HepG2 (cell line): ENCODE data around the gene TAF12. TPM values are rescaled to one million over a fixed set of nuclear protein-coding genes. Genes with fewer than 3 reads are reported as not detected.

ENCODE experiments used
- SP4 ChIP-seq: sonication (generic); formaldehyde crosslinking; IDR thresholded peaks from 2 replicates; pipeline ENCODE4 v1.8.1; 2023; ENCODE audit warnings: mild to moderate bottlenecking, missing genetic modification reagents
- TBX3 ChIP-seq: fragments of 450-650 bp; IDR thresholded peaks from 2 replicates; pipeline ENCODE4 v1.6.1; 2017; ENCODE audit warnings: antibody characterized with exemption, mild to moderate bottlenecking, inconsistent platforms, borderline replicate concordance
- ZNF367 ChIP-seq: sonication (generic); formaldehyde crosslinking; IDR thresholded peaks from 2 replicates; pipeline ENCODE4 v1.4.0; 2020; ENCODE audit warnings: missing genetic modification reagents, borderline replicate concordance
- ZNF589 ChIP-seq: sonication (generic); formaldehyde crosslinking; conservative IDR thresholded peaks from 2 replicates; pipeline ENCODE4 v1.8.0; 2022; ENCODE audit warnings: mild to moderate bottlenecking, moderate library complexity, missing genetic modification reagents
- ZNF790 ChIP-seq: sonication (generic); formaldehyde crosslinking; IDR thresholded peaks from 2 replicates; pipeline ENCODE4 v1.8.0; 2022; ENCODE audit warnings: missing genetic modification reagents, mild to moderate bottlenecking, borderline replicate concordance
- polyA plus RNA-seq, 8 experiments: library from polyadenylated mRNA; depleted of rRNA in 3 of 8; stranded (reverse) in 7 of 8; unstranded in 1 of 8; fragments of >200 nt; fragmentation: Illumina TruSeq in 4 of 8; extraction: Trizol in 4 of 8; gene quantifications; 2 replicates each; pipeline versions ENCODE4 v1.2.1 to v1.2.3, GENCODE V29; 2011 to 2016; ENCODE audit warnings: low read depth in 4 of 8, missing spikeins in 1 of 8, mixed read lengths in 1 of 8; ENCODE audit not compliant: insufficient read depth in 1 of 8
- total RNA-seq, 5 experiments: library from RNA; depleted of rRNA; stranded (reverse); fragments of >200 nt; fragmentation: Illumina TruSeq; extraction: Trizol; gene quantifications; 2 replicates each; pipeline ENCODE4 v1.2.3, GENCODE V29; 2016; ENCODE audit warnings: low read depth in 1 of 5
- TF ChIP-seq, protein P1 (sequence below), 2 experiments: sonication (generic) in 1 of 2; formaldehyde crosslinking in 1 of 2; IDR thresholded peaks; 2 replicates each; pipeline versions ENCODE4 v1.6.1 to v1.9.0; 2014 to 2022; ENCODE audit warnings: antibody characterized with exemption in 1 of 2, borderline replicate concordance in 1 of 2, inconsistent platforms in 1 of 2, low read depth in 1 of 2, missing genetic modification reagents in 1 of 2
- TF ChIP-seq, protein P2 (sequence below): IDR thresholded peaks from 2 replicates; pipeline ENCODE4 v1.6.1; 2016
- TF ChIP-seq, protein P3 (sequence below): sonication (generic); formaldehyde crosslinking; IDR thresholded peaks from 2 replicates; pipeline ENCODE4 v1.5.1; 2020; ENCODE audit warnings: mild to moderate bottlenecking, missing genetic modification reagents, moderate library complexity
- TF ChIP-seq, protein P4 (sequence below): sonication (generic); formaldehyde crosslinking; conservative IDR thresholded peaks from 2 replicates; pipeline ENCODE4 v1.4.0; 2020; ENCODE audit warnings: missing genetic modification reagents
- TF ChIP-seq, protein P5 (sequence below): sonication (generic); formaldehyde crosslinking; IDR thresholded peaks from 2 replicates; pipeline ENCODE4 v1.5.1; 2020; ENCODE audit warnings: missing genetic modification reagents, mild to moderate bottlenecking, borderline replicate concordance

TAF12 gene
- total and polyA plus RNA-seq, 2 of the 13 experiments (the other 11 are each of a cell fraction or from before 2014, with no cell fraction given): 16.3 to 17.1 TPM

DNA sequence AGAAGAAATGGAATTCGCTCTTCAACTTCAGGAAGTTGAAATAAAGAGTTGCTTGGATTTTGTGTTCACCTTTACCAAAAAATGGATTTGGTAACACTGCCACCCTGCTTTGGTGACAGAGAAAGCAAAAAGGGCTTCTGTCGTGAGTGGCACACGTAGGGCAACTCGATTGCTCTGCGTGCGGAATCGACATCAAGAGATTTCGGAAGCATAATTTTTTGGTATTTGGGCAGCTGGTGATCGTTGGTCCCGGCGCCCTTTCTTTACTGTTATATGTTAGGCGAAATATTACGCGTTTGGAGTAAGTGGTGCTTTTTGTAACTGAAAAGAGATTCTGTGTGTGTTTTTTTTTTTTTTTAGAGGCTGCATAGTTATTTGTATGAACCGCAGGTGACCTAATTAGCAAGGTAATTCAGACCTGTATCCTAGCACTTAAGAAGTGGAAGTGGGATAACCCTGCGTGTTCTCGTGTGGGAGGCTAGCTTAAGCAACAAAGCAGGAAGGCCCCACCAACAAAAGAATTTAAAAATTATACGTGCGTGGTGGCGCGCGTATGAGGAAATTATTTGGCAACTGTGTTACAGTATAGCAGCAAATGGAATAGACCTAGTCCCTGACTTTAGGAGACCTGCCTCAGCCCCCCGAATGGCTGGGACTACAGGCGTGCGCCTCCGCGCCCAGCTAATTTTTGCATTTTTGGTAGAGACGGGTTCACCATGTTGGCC is 5.8 kb upstream of the TAF12 start, which contains the start of gene RNU11 (continued):
- TF ChIP-seq, protein P1, sequence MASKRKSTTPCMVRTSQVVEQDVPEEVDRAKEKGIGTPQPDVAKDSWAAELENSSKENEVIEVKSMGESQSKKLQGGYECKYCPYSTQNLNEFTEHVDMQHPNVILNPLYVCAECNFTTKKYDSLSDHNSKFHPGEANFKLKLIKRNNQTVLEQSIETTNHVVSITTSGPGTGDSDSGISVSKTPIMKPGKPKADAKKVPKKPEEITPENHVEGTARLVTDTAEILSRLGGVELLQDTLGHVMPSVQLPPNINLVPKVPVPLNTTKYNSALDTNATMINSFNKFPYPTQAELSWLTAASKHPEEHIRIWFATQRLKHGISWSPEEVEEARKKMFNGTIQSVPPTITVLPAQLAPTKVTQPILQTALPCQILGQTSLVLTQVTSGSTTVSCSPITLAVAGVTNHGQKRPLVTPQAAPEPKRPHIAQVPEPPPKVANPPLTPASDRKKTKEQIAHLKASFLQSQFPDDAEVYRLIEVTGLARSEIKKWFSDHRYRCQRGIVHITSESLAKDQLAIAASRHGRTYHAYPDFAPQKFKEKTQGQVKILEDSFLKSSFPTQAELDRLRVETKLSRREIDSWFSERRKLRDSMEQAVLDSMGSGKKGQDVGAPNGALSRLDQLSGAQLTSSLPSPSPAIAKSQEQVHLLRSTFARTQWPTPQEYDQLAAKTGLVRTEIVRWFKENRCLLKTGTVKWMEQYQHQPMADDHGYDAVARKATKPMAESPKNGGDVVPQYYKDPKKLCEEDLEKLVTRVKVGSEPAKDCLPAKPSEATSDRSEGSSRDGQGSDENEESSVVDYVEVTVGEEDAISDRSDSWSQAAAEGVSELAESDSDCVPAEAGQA (IDR thresholded peaks at IDR 0.05; ENCODE audit: low read depth): peak; percentile 62; the same call in 1 of the 2 replicates
- TF ChIP-seq, protein P1 (CRISPR knock-in tag; IDR thresholded peaks at IDR 0.05; ENCODE audit: borderline replicate concordance): peak; percentile 92
- TF ChIP-seq, protein P2, sequence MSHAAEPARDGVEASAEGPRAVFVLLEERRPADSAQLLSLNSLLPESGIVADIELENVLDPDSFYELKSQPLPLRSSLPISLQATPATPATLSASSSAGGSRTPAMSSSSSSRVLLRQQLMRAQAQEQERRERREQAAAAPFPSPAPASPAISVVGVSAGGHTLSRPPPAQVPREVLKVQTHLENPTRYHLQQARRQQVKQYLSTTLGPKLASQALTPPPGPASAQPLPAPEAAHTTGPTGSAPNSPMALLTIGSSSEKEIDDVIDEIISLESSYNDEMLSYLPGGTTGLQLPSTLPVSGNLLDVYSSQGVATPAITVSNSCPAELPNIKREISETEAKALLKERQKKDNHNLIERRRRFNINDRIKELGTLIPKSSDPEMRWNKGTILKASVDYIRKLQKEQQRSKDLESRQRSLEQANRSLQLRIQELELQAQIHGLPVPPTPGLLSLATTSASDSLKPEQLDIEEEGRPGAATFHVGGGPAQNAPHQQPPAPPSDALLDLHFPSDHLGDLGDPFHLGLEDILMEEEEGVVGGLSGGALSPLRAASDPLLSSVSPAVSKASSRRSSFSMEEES (CRISPR knock-in tag): peak; percentile 81; the same call in 1 of the 2 replicates
- TF ChIP-seq TBX3 (0 out of 2 replicates have a peak, but pooled peaks have one; percentile 29), ZNF589 (CRISPR knock-in tag) (peak; percentile 69; the same call in 1 of the 2 replicates), ZNF790 (peak; percentile 41; the same call in 1 of the 2 replicates), ZNF367 (CRISPR knock-in tag) (peak; percentile 54; the same call in 1 of the 2 replicates), SP4 (CRISPR knock-in tag) (peak; percentile 42)
- TF ChIP-seq, protein P3, sequence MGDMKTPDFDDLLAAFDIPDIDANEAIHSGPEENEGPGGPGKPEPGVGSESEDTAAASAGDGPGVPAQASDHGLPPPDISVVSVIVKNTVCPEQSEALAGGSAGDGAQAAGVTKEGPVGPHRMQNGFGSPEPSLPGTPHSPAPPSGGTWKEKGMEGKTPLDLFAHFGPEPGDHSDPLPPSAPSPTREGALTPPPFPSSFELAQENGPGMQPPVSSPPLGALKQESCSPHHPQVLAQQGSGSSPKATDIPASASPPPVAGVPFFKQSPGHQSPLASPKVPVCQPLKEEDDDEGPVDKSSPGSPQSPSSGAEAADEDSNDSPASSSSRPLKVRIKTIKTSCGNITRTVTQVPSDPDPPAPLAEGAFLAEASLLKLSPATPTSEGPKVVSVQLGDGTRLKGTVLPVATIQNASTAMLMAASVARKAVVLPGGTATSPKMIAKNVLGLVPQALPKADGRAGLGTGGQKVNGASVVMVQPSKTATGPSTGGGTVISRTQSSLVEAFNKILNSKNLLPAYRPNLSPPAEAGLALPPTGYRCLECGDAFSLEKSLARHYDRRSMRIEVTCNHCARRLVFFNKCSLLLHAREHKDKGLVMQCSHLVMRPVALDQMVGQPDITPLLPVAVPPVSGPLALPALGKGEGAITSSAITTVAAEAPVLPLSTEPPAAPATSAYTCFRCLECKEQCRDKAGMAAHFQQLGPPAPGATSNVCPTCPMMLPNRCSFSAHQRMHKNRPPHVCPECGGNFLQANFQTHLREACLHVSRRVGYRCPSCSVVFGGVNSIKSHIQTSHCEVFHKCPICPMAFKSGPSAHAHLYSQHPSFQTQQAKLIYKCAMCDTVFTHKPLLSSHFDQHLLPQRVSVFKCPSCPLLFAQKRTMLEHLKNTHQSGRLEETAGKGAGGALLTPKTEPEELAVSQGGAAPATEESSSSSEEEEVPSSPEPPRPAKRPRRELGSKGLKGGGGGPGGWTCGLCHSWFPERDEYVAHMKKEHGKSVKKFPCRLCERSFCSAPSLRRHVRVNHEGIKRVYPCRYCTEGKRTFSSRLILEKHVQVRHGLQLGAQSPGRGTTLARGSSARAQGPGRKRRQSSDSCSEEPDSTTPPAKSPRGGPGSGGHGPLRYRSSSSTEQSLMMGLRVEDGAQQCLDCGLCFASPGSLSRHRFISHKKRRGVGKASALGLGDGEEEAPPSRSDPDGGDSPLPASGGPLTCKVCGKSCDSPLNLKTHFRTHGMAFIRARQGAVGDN (CRISPR knock-in tag): no peak; the same call in 1 of the 2 replicates
- TF ChIP-seq, protein P4, sequence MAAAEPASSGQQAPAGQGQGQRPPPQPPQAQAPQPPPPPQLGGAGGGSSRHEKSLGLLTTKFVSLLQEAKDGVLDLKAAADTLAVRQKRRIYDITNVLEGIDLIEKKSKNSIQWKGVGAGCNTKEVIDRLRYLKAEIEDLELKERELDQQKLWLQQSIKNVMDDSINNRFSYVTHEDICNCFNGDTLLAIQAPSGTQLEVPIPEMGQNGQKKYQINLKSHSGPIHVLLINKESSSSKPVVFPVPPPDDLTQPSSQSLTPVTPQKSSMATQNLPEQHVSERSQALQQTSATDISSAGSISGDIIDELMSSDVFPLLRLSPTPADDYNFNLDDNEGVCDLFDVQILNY (CRISPR knock-in tag): peak; percentile 41; the same call in 1 of the 2 replicates
- TF ChIP-seq, protein P5, sequence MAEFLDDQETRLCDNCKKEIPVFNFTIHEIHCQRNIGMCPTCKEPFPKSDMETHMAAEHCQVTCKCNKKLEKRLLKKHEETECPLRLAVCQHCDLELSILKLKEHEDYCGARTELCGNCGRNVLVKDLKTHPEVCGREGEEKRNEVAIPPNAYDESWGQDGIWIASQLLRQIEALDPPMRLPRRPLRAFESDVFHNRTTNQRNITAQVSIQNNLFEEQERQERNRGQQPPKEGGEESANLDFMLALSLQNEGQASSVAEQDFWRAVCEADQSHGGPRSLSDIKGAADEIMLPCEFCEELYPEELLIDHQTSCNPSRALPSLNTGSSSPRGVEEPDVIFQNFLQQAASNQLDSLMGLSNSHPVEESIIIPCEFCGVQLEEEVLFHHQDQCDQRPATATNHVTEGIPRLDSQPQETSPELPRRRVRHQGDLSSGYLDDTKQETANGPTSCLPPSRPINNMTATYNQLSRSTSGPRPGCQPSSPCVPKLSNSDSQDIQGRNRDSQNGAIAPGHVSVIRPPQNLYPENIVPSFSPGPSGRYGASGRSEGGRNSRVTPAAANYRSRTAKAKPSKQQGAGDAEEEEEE (CRISPR knock-in tag): 0 out of 2 replicates have a peak, but pooled peaks have one; percentile 35
